Activated CD8-positive, alpha-beta memory T cell treated with anti-CD3 and anti-CD28 coated beads for 4 hours (primary cell): Measurements from ENCODE around the gene SMG6.
A peak's percentile ranks its signal among the peaks of the same experiment; 100 is the strongest.

Source experiments
- DNase-seq, 2 donors: peaks; one replicate each; pipeline ENCODE4 v3.0.0-alpha.2; 2020; ENCODE audit warnings: low read depth in 2 of 2

Gene SMG6

GRCh38 chr17:2105663-2106062, 197.9 kb downstream of the SMG6 start:
- DNase-seq: no peak

GRCh38 chr17:2102931-2103809, 200.4 kb downstream of the SMG6 start:
- DNase-seq: no peak

- DNase-seq: no peak
Measured at GRCh38 chr17:2101448-2102257, 201.9 kb downstream of the SMG6 start.

- no peak for DNase-seq
Measured at GRCh38 chr17:2095536-2095910, 208.1 kb downstream of the SMG6 start.

- DNase-seq: no peak
Measured at GRCh38 chr17:2094891-2095535, 208.6 kb downstream of the SMG6 start.

GRCh38 chr17:2093349-2093748, 210.2 kb downstream of the SMG6 start:
- DNase-seq: no peak

- DNase-seq: no peak
Measured at GRCh38 chr17:2092253-2092652, 211.3 kb downstream of the SMG6 start.

GRCh38 chr17:2090804-2091534, 212.6 kb downstream of the SMG6 start:
- DNase-seq: no peak

- no peak for DNase-seq
Measured at GRCh38 chr17:2090210-2090641, 213.4 kb downstream of the SMG6 start.

- no peak for DNase-seq
Measured at GRCh38 chr17:2089021-2089422, 214.6 kb downstream of the SMG6 start.

- peak in 1 of 2 donors; percentile 36 for DNase-seq
Measured at GRCh38 chr17:2087597-2088211, 215.9 kb downstream of the SMG6 start.

- no peak for DNase-seq
Measured at GRCh38 chr17:2086306-2086705, 217.3 kb downstream of the SMG6 start.

- DNase-seq: no peak
Measured at GRCh38 chr17:2085648-2085949, 218.0 kb downstream of the SMG6 start.

GRCh38 chr17:2084766-2085647, 218.6 kb downstream of the SMG6 start:
- no peak for DNase-seq

GRCh38 chr17:2084036-2084765, 219.4 kb downstream of the SMG6 start:
- DNase-seq: no peak

GRCh38 chr17:2083613-2084035, 220.0 kb downstream of the SMG6 start:
- DNase-seq: no peak

- DNase-seq: no peak
Measured at GRCh38 chr17:2082003-2082781, 221.4 kb downstream of the SMG6 start.

- DNase-seq: no peak
Measured at GRCh38 chr17:2081564-2081963, 222.0 kb downstream of the SMG6 start.

GRCh38 chr17:2077040-2077439, 226.5 kb downstream of the SMG6 start:
- DNase-seq: no peak
